ENCODE measurements around the gene ARAP2. TPM values are rescaled to one million over a fixed set of nuclear protein-coding genes. Genes with fewer than 3 reads are reported as not detected.

Gene ARAP2
- total and polyA plus RNA-seq, 9 of the 15 experiments (the other 6 are each of a cell fraction or from before 2014, with no cell fraction given) = 0.03 to 0.35 (median 0.11) TPM; not detected in 4

- no peak for TF ChIP-seq L3MBTL2 (IDR thresholded peaks at IDR 0.05)
Measured at GRCh38 chr4:36174570-36174969, 69.7 kb downstream of the ARAP2 start (continued).

GRCh38 chr4:36173905-36174304, 70.4 kb downstream of the ARAP2 start:
- no peak for DNase-seq (ENCODE audit: extremely low read depth in 1 of 4, low spot score in 3 of 4)
- Histone ChIP-seq H3K27me3 (ENCODE audit: control insufficient read depth in 2 of 2, insufficient read depth in 2 of 2, low read length in 2 of 2) (no peaks in the 10 kb centered on the region), H4K20me1 (replicated peaks; ENCODE audit: control insufficient read depth, insufficient read depth, low read length) (no peaks in the 10 kb centered on the region), H3K4me1 (replicated peaks in 1 of 2; ENCODE audit: control insufficient read depth in 2 of 2, insufficient read depth in 2 of 2, low read length in 2 of 2) (no peaks in the 10 kb centered on the region), H3K9me1 (ENCODE audit: control insufficient read depth, insufficient read depth, low read length) (no peaks in the 10 kb centered on the region), H3K9ac (ENCODE audit: insufficient read depth in 1 of 2, low read depth in 2 of 2, low read length in 2 of 2) (no peak overlapping the region), H3K4me2 (ENCODE audit: insufficient read depth, low read length) (no peak overlapping the region), H3K79me2 (ENCODE audit: control insufficient read depth, insufficient read depth, low read length) (no peaks in the 10 kb centered on the region), H3K27ac (ENCODE audit: extremely low read depth, low read depth, low read length) (no peak overlapping the region), H2AFZ (ENCODE audit: low read depth, low read length) (no peak overlapping the region), H3K9me3 (replicated peaks; ENCODE audit: control insufficient read depth, insufficient read depth, low read depth, low read length) (no peaks in the 10 kb centered on the region), H3K4me3 (no peak overlapping the region), H3K36me3 (ENCODE audit: control insufficient read depth, insufficient read depth, low read length) (no peaks in the 10 kb centered on the region)
- ChIA-PET POLR2A (no interaction called here), CTCF (ENCODE audit: low intra/inter-chr PET ratio) (no interaction called here)
- in situ Hi-C loops (cut with MboI) (no loop called here), intact Hi-C loops (cut with micrococcal nuclease) (no loop called here)
- no TSS peak for BruUV-seq (replicated peaks)
- no peak for ATAC-seq
- FAIRE-seq = no peak
- TF ChIP-seq CREM (IDR thresholded peaks at IDR 0.05; ENCODE audit: low read depth) = no peak
- TF ChIP-seq KLF13 (tag; IDR thresholded peaks at IDR 0.05; ENCODE audit: borderline replicate concordance, low read depth) = no peak
- no peak for TF ChIP-seq EP300 (IDR thresholded peaks at IDR 0.05; ENCODE audit: low read length)
- TF ChIP-seq TCFL5 (CRISPR knock-in tag; conservative IDR thresholded peaks at IDR 0.05) = no peak
- TF ChIP-seq ATF6 (CRISPR knock-in tag; IDR thresholded peaks at IDR 0.05) = no peak
- no peak for TF ChIP-seq CAMTA2 (CRISPR knock-in tag; conservative IDR thresholded peaks at IDR 0.05)
- no peak for TF ChIP-seq TSC22D4 (tag; IDR thresholded peaks at IDR 0.05)
